ENCODE measurements around the gene PPP5C.
A peak's percentile ranks its signal among the peaks of the same experiment; 100 is the strongest.
"Not testable (repeated sequence)": the region's sequence is repeated elsewhere in the genome, so short reads cannot be mapped to it uniquely, and the experiment has no call there.

Gene PPP5C

GRCh38 chr19:46346821-46347571, at the start of gene PPP5C:
Gene PPP5C, plus strand, starts transcription at chr19:46347087. Its CDS starts 10 bp downstream, at chr19:46347097.
- peak; percentile 74 to 86 for DNase-seq (ENCODE audit: low read depth in 2 of 2)

GRCh38 chr19:46297700-46298478, 49.0 kb upstream of the PPP5C start:
- DNase-seq (ENCODE audit: low read depth in 2 of 2), result no peak

- DNase-seq (ENCODE audit: low read depth in 2 of 2), result no peak
Observed at GRCh38 chr19:46298479-46299003, 48.3 kb upstream of the PPP5C start.

GRCh38 chr19:46299004-46299509, 47.8 kb upstream of the PPP5C start:
- DNase-seq (ENCODE audit: low read depth in 2 of 2), result no peak

GRCh38 chr19:46299695-46300094, 47.2 kb upstream of the PPP5C start:
- DNase-seq (ENCODE audit: low read depth in 2 of 2), result no peak

- DNase-seq (ENCODE audit: low read depth in 2 of 2), result no peak
Observed at GRCh38 chr19:46303322-46303690, 43.6 kb upstream of the PPP5C start.

GRCh38 chr19:46303691-46304397, 43.0 kb upstream of the PPP5C start:
- no peak for DNase-seq (ENCODE audit: low read depth in 2 of 2)

GRCh38 chr19:46306501-46306900, 40.4 kb upstream of the PPP5C start:
- no peak for DNase-seq (ENCODE audit: low read depth in 2 of 2)

- DNase-seq (ENCODE audit: low read depth in 2 of 2), result no peak
Observed at GRCh38 chr19:46308510-46308909, 38.4 kb upstream of the PPP5C start.

GRCh38 chr19:46309056-46309455, 37.8 kb upstream of the PPP5C start:
- no peak for DNase-seq (ENCODE audit: low read depth in 2 of 2)

- DNase-seq (ENCODE audit: low read depth in 2 of 2), result no peak
Observed at GRCh38 chr19:46311444-46311843, 35.4 kb upstream of the PPP5C start.

GRCh38 chr19:46313540-46314469, 33.1 kb upstream of the PPP5C start:
- not testable (repeated sequence) for DNase-seq (ENCODE audit: low read depth in 2 of 2)

- DNase-seq (ENCODE audit: low read depth in 2 of 2), result no peak
Observed at GRCh38 chr19:46317339-46317738, 29.5 kb upstream of the PPP5C start.

- no peak for DNase-seq (ENCODE audit: low read depth in 2 of 2)
Observed at GRCh38 chr19:46319613-46320012, 27.3 kb upstream of the PPP5C start.

GRCh38 chr19:46320559-46320958, 26.3 kb upstream of the PPP5C start:
- no peak for DNase-seq (ENCODE audit: low read depth in 2 of 2)

GRCh38 chr19:46321653-46322052, 25.2 kb upstream of the PPP5C start:
- no peak for DNase-seq (ENCODE audit: low read depth in 2 of 2)

- DNase-seq (ENCODE audit: low read depth in 2 of 2), result not testable (repeated sequence)
Observed at GRCh38 chr19:46323227-46323626, 23.7 kb upstream of the PPP5C start.

GRCh38 chr19:46324277-46324676, 22.6 kb upstream of the PPP5C start:
- no peak for DNase-seq (ENCODE audit: low read depth in 2 of 2)

GRCh38 chr19:46326608-46327007, 20.3 kb upstream of the PPP5C start:
- no peak for DNase-seq (ENCODE audit: low read depth in 2 of 2)

GRCh38 chr19:46328079-46328478, 18.8 kb upstream of the PPP5C start:
- DNase-seq (ENCODE audit: low read depth in 2 of 2), result no peak

All from activated CD4-positive, alpha-beta T cell treated with anti-CD3 and anti-CD28 coated beads for 24 hours (primary cell).